ENCODE data around the gene EEA1. TPM values are rescaled to one million over a fixed set of nuclear protein-coding genes. Genes with fewer than 3 reads are reported as not detected.

EEA1 gene
- total RNA-seq, 6 experiments from 2014 or later = 8.9 to 20.3 (median 16.3) TPM

Small RNAs within 50 kb of the gene (small RNA-seq; reads per million reads assigned to genes)
- 0 to 1.6 reads per million in 2 experiments for gene RNU6-1329P

Other genes starting within 250 kb of the EEA1 start
- under 1 TPM; 0.15 to 0.49 (median 0.23) TPM for gene PLEKHG7, start 226.3 kb downstream of the EEA1 start, total RNA-seq

All from right lobe of liver (tissue), 5 donors.